ENCODE data around the gene ALPK3.
A peak's percentile ranks its signal among the peaks of the same experiment; 100 is the strongest.

DNA sequence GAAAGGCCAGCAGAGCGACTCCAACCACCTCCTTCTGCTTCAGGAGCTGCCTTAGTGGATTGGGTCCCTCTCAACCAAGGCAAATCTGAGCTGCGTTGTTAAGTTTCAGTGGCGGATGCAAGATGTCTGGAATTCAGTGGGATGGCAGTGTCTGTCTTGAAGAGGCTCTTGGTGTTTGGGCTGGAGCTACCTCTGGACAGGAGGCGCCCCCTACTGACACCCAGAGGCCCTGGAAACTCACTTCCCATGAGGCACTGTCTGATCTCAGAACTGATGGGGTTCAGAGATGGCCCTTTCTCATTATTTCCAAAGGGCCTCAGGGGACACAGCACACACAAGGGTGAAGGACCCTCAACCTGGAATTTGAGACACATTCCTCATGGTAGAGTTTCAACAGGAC is 61.3 kb downstream of the ALPK3 start:
- TF ChIP-seq, protein P1, sequence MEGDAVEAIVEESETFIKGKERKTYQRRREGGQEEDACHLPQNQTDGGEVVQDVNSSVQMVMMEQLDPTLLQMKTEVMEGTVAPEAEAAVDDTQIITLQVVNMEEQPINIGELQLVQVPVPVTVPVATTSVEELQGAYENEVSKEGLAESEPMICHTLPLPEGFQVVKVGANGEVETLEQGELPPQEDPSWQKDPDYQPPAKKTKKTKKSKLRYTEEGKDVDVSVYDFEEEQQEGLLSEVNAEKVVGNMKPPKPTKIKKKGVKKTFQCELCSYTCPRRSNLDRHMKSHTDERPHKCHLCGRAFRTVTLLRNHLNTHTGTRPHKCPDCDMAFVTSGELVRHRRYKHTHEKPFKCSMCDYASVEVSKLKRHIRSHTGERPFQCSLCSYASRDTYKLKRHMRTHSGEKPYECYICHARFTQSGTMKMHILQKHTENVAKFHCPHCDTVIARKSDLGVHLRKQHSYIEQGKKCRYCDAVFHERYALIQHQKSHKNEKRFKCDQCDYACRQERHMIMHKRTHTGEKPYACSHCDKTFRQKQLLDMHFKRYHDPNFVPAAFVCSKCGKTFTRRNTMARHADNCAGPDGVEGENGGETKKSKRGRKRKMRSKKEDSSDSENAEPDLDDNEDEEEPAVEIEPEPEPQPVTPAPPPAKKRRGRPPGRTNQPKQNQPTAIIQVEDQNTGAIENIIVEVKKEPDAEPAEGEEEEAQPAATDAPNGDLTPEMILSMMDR (IDR thresholded peaks at IDR 0.05), result peak; percentile 22 to 57 (median 42)
- no peak for TF ChIP-seq POLR2A (IDR thresholded peaks at IDR 0.05)
